Panc1 (cell line): Measurements from ENCODE around the gene TSPOAP1. TPM values are rescaled to one million over a fixed set of nuclear protein-coding genes. Genes with fewer than 3 reads are reported as not detected.

Experiments used
- ATAC-seq: fragments of 200-7000 bp; cut with Tn5 transposase; 2 replicates; pipeline ENCODE4 v1.9.1; 2020; ENCODE audit warnings: mild to moderate bottlenecking, moderate library complexity
- BruUV-seq: library from RNA; stranded (reverse); fragments of 400-500 nt; replicated peaks from 2 replicates; lab custom pipeline; 2021; lab: Mats Ljungman, UMichigan
- CTCF ChIA-PET: fragments of 300-600 bp; sonication (Branson Sonifier 250); formaldehyde crosslinking; loops from one replicate; lab custom pipeline; 2022; ENCODE audit warnings: antibody characterized with exemption; lab: Charles Lee
- POLR2A ChIA-PET: fragments of 300-600 bp; sonication (Branson Sonifier 250); formaldehyde crosslinking; loops from one replicate; lab custom pipeline; 2022; ENCODE audit warnings: antibody characterized with exemption; lab: Charles Lee
- DNase-seq: peaks from one replicate; pipeline ENCODE4 v3.0.0-alpha.2; 2010; ENCODE audit warnings: low read depth, low spot score
- H3K27ac ChIP-seq: 2 replicates; pipeline ENCODE4 v1.5.1; 2011; ENCODE audit warnings: mild to moderate bottlenecking, low read length, inconsistent platforms
- H3K27me3 ChIP-seq: fragments of 200-500 bp; sonication (Bioruptor generic); 2 replicates; pipeline ENCODE4 v1.6.0; 2014; ENCODE audit warnings: low read length, inconsistent platforms; ENCODE audit not compliant: control insufficient read depth, insufficient read depth
- H3K36me3 ChIP-seq: fragments of 200-500 bp; sonication (Bioruptor generic); 2 replicates; pipeline ENCODE4 v1.5.1; 2014; ENCODE audit warnings: inconsistent platforms, mild to moderate bottlenecking, low read length, moderate library complexity; ENCODE audit not compliant: control insufficient read depth, insufficient read depth
- H3K4me1 ChIP-seq: 2 replicates; pipeline ENCODE4 v1.5.1; 2011; ENCODE audit warnings: inconsistent platforms, mild to moderate bottlenecking, low read length, moderate library complexity; ENCODE audit not compliant: control insufficient read depth, insufficient read depth
- H3K4me3 ChIP-seq, 2 experiments: 2 replicates each; pipeline ENCODE4 v1.5.1; 2011 to 2012; ENCODE audit warnings: low read depth in 2 of 2, low read length in 2 of 2, mild to moderate bottlenecking in 2 of 2, inconsistent platforms in 1 of 2, moderate library complexity in 1 of 2
- H3K9me3 ChIP-seq: fragments of 200-500 bp; sonication (Bioruptor generic); 2 replicates; pipeline ENCODE4 v1.5.1; 2014; ENCODE audit warnings: low read depth, mild to moderate bottlenecking, inconsistent platforms, low read length, moderate library complexity; ENCODE audit not compliant: control insufficient read depth, insufficient read depth
- CTCF ChIP-seq: fragments of 450-650 bp; IDR thresholded peaks from 2 replicates; pipeline ENCODE4 v1.5.1; 2017; ENCODE audit warnings: mild to moderate bottlenecking
- POLR2AphosphoS5 ChIP-seq: IDR thresholded peaks from 2 replicates; pipeline ENCODE4 v1.6.1; 2012; ENCODE audit warnings: mild to moderate bottlenecking, low read depth, low read length, moderate library complexity
- SIN3A ChIP-seq: IDR thresholded peaks from 2 replicates; pipeline ENCODE4 v1.6.1; 2012; ENCODE audit warnings: low read depth, mild to moderate bottlenecking, low read length, moderate library complexity, borderline replicate concordance; ENCODE audit not compliant: insufficient read depth
- TCF7L2 ChIP-seq: IDR thresholded peaks from 2 replicates; pipeline ENCODE4 v1.6.1; 2011; ENCODE audit warnings: mild to moderate bottlenecking, low read depth, low read length, inconsistent platforms
- in situ Hi-C: cut with HindIII; loops from 2 replicates; pipeline ENCODE4 v1.10.0; 2016; ENCODE audit warnings: low sequenced_read_pairs, low pct_unique_long_range_greater_than_20kb
- intact Hi-C: fragments of 100-400 bp; cut with micrococcal nuclease; formaldehyde crosslinking; loops from one replicate; pipeline ENCODE4 v1.10.0; 2022; ENCODE audit not compliant: unreplicated experiment
- total RNA-seq: library from RNA; stranded (reverse); gene quantifications from one replicate; pipeline ENCODE4 v1.2.1, GENCODE V29; 2021; ENCODE audit not compliant: unreplicated experiment
- TF ChIP-seq, protein P1 (sequence below), 2 experiments: IDR thresholded peaks; 2 replicates each; pipeline ENCODE4 v1.6.1; 2011 to 2012; ENCODE audit warnings: low read depth in 2 of 2, control low read depth in 1 of 2, low read length in 1 of 2, mild to moderate bottlenecking in 1 of 2, moderate library complexity in 1 of 2; ENCODE audit not compliant: insufficient read depth in 1 of 2

The TSPOAP1 gene
- total RNA-seq, 1 experiment from 2014 or later = 0.05 TPM

DNA sequence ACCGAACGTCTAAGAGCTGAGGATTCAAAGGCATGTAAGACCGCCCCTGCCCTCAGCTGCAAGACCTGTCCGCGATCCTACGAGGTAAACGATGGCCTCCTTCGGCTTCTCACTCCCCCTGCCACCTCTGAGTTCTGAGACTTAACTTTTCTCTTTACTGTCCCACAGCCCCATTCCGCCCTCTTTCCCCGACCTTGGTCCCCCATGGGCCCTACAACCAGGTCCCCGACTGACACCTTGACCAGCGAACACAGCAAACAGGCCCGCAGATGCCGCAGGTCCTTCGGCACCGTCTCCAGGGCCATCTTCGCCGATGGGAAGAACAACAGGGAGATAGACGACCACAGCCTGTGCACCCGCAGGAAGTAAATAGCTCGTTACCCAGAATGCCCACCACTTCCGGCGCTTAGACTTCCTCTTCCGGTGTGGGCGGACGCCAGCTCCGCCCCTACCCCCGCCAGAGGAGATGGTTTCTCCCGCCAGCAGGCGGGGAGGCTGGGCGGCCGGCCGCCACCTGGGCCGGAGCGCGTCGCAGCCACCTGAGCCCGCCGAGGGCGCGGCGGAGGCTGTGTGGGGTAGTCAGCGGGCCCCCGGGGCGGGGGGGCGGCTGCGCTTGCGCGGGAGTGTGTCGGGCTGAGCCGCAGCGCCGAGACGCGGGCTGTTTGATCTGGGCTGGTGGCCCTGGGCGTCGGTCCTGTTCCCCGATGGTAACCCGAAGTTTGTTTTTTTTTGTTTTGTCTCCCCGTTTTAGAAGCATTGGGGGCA lies 23.4 kb upstream of the TSPOAP1 start, which contains the start of gene SUPT4H1:
Gene SUPT4H1, minus strand, starts transcription at position 371 of the 765 bp plus-strand sequence. Its CDS starts 66 bp downstream, at position 305.
- peak; percentile 99 for ATAC-seq
- H3K27me3 ChIP-seq = no peaks in the 10 kb centered on the region
- H3K36me3 ChIP-seq = peaks cover 21% of the 10 kb centered on the region
- ChIA-PET CTCF (interaction anchor here (1.0 kb wide), 1 partner anchor 35 kb away, joined by 4 read pairs; no protein-coding TSS in a partner anchor), POLR2A (interaction anchor here (0.6 kb wide), 1 partner anchor 1245 kb away, joined by 10 read pairs; no protein-coding TSS in a partner anchor)
- H3K9me3 ChIP-seq = no peaks in the 10 kb centered on the region
- peak within 1 kb of the TSS; percentile 93 for H3K27ac ChIP-seq
- BruUV-seq = no TSS peak
- H3K4me1 ChIP-seq = peaks cover 10% of the 10 kb centered on the region
- peak within 1 kb of the TSS; percentile 98 to 99 for H3K4me3 ChIP-seq
- in situ Hi-C loops (no loop called here), intact Hi-C loops (no loop called here)
- TF ChIP-seq, protein P1, sequence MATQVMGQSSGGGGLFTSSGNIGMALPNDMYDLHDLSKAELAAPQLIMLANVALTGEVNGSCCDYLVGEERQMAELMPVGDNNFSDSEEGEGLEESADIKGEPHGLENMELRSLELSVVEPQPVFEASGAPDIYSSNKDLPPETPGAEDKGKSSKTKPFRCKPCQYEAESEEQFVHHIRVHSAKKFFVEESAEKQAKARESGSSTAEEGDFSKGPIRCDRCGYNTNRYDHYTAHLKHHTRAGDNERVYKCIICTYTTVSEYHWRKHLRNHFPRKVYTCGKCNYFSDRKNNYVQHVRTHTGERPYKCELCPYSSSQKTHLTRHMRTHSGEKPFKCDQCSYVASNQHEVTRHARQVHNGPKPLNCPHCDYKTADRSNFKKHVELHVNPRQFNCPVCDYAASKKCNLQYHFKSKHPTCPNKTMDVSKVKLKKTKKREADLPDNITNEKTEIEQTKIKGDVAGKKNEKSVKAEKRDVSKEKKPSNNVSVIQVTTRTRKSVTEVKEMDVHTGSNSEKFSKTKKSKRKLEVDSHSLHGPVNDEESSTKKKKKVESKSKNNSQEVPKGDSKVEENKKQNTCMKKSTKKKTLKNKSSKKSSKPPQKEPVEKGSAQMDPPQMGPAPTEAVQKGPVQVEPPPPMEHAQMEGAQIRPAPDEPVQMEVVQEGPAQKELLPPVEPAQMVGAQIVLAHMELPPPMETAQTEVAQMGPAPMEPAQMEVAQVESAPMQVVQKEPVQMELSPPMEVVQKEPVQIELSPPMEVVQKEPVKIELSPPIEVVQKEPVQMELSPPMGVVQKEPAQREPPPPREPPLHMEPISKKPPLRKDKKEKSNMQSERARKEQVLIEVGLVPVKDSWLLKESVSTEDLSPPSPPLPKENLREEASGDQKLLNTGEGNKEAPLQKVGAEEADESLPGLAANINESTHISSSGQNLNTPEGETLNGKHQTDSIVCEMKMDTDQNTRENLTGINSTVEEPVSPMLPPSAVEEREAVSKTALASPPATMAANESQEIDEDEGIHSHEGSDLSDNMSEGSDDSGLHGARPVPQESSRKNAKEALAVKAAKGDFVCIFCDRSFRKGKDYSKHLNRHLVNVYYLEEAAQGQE (IDR thresholded peaks at IDR 0.05; ENCODE audit: insufficient read depth in 1 of 2, low read depth in 2 of 2, low read length in 1 of 2) = no peak
- TF ChIP-seq POLR2AphosphoS5 (peak; percentile 91), TCF7L2 (peak; percentile 99), SIN3A (no peak; the same call in 1 of the 2 replicates), CTCF (no peak)
- DNase-seq = peak; percentile 20

GRCh38 chr17:58351182-58351581 lies 22.6 kb upstream of the TSPOAP1 start:
- no peak for ATAC-seq
- POLR2A ChIA-PET = interaction anchor here (0.5 to 0.7 kb wide), 3 partner anchors 25 to 65 kb away, joined by 3 to 5 read pairs (median 4); no protein-coding TSS in a partner anchor
- no peak for DNase-seq
- peak overlapping the region; percentile 98 to 99 for H3K4me3 ChIP-seq
- no peaks in the 10 kb centered on the region for H3K27me3 ChIP-seq
- in situ Hi-C loops = no loop called here
- H3K9me3 ChIP-seq = no peaks in the 10 kb centered on the region
- intact Hi-C loops = no loop called here
- CTCF ChIA-PET = no interaction called here
- TSS peak; percentile 70 for BruUV-seq
- peaks cover 10% of the 10 kb centered on the region for H3K4me1 ChIP-seq
- no peak for TF ChIP-seq POLR2AphosphoS5
- no peak for TF ChIP-seq CTCF
- TF ChIP-seq, protein P1 (IDR thresholded peaks at IDR 0.05; ENCODE audit: insufficient read depth in 1 of 2, low read depth in 2 of 2, low read length in 1 of 2) = no peak
- no peak for TF ChIP-seq TCF7L2
- no peak for TF ChIP-seq SIN3A
- peak overlapping the region; percentile 93 for H3K27ac ChIP-seq
- H3K36me3 ChIP-seq = peaks cover 21% of the 10 kb centered on the region
